Hematopoietic multipotent progenitor cell treated with erythropoietin and hydrocortisone succinate and interleukin-3 and kit ligand, for 17 days (in vitro differentiated cells): Measurements from ENCODE around the gene RNASE8.
"Not testable (repeated sequence)": the region's sequence is repeated elsewhere in the genome, so short reads cannot be mapped to it uniquely, and the experiment has no call there.

ENCODE experiments used
- DNase-seq: peaks from one replicate; pipeline ENCODE4 v3.0.0-alpha.2; 2015; ENCODE audit warnings: low spot score

The RNASE8 gene

GRCh38 chr14:21057803-21058675, at the start of gene RNASE8:
Gene RNASE8 (plus strand): TSS chr14:21057822. CDS start chr14:21057893, 71 bp downstream.
- DNase-seq: no peak

DNA sequence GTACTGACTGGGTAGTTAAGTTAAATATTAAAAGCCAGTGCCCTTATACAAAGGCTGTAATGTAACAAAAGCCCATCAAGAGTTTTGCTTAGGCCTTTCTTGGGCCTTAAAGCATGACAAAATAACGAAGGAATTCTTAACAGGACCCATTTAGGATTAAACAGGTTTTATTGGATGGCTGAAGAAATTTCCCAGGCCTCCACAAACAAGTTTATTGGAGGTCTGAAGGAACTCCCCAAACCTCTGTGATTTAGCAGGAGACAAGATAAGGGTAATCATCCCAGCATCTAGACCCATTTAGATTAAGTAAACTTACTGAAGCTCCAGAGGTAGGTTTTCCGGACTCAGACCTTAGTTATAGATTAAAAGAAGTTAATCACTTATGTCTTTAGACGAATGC, 47.9 kb upstream of the RNASE8 start:
- not testable (repeated sequence) for DNase-seq

DNA sequence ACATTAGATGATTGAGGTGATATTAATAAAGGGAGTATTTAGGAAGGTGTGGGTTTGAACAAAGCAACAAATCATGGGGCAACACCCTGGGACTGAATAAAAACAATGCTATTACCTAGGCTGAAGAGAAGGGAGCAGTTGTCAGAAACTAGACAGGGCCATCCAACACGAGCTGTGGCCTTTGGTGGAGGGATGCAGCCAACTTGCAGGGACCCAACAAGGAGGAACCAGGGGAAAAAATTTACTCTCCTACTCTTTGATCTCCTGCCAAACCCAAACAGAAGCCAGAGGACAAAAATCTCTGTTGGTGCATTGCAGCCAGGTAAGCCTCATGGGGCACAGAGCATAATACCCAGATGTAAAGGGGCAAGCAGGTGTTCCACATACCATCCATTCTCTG, 46.5 kb upstream of the RNASE8 start:
- DNase-seq: no peak

DNA sequence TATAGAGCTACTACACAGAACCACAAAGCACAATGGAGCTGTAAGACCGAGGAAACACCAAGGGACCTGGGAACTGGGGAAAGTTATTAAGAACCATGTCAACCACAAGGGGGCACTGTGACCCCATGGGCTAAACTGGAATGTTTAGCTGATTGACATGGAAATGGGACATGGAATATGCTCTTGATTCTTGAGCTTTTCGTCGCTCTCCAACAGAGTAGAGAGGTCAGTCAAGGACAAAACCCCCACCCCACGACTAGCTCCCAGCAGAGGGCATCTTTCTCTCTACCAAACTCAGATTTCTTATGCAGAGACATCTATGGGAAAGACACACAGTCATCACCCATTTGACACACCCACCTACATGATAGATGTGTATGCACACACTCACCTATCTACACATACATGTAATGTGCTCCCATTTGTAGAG, 42.8 kb upstream of the RNASE8 start:
- DNase-seq: peak; percentile 82

GRCh38 chr14:21015312-21015711, 42.3 kb upstream of the RNASE8 start:
- DNase-seq: no peak

DNA sequence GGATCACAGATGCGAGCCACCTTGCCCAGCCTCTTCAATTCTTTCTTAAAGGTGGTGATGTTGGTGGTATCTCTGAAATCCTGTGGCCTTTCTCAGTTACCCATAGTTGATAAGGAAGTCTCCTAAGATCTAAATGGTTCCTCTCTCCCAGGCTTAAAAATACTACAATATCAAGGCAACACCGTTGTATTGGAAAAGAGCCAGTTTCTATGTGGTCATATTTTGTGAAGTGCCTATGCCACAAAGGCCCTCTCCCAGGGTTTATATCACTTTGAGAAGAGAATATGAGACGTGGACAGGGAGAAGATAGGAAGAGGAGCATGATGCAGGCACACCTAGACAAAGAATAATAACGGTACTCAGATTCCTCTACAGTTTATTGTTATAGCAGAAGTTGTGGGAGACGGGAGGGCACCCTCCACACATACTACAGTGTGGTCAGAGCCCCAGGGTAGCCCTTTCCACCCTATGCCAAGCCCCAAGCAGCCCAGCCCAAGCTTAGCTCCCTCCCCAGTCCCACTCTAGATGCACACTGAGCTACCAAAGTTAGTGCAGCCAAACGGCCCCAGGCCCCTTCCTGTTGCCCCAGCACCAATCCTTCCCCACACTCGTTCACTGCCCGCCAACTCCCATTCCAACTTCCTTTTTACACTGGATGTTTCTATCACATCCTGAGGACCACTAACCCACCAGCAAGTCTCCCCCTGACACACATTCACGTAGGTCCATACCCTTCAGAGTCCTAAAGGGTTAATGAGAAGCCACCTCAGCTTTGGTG, 41.0 kb upstream of the RNASE8 start:
- DNase-seq: no peak

DNA sequence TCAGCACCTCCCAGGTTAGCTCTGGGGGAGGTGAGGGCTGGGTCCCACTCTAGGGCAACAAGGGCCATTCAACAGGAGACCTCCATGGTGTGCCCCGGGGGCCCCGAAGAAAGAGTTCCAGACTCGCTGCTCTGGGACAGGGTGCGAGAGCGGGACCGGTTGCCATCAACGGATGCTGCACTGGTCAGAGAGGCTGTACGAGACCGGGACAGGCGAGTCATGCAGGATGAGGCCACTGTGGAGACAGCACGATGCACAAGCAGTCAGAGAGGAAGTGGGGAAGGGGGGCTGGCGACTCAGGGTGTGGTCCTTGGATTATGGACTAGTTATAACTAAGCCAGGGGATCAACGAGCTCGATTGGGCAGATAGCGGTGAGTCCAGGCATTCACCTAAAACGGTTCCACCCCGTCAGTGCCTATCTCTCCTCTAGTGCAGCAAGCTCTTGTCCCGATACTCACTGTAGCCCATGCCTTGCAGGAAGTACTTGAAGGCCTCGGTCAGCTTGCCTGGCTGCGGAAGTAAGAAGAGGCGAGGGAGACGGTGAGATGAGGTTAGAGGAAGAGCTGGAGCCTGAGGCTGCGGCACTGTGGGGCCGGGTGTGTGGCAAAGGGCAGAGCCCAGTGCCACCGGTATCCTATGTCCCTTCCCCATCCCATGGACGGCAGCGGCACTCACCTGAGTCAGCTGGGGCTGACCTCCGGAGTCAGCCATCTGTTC, 39.9 kb upstream of the RNASE8 start:
- DNase-seq: no peak

GRCh38 chr14:21018286-21018685, 39.3 kb upstream of the RNASE8 start:
- DNase-seq: no peak

DNA sequence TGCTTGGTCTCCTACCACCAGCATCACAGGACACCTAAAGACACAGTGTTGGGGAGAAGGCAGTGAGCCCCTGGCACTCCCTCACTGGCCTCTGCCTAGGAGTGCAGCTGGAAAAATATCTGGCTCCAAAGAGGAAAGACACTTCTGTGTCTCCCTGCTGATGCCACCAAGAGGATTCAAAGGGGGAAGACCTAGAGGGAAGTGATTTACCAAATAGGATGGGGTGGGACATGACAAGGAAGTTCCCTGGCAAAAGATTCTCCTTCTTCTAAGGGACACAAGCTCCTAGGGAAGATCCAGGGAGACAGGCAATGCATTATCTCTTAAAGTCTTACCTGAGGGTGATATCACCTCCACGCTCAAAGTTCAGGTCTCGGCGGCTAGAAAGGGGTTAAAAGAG, 38.8 kb upstream of the RNASE8 start:
- DNase-seq: no peak

DNA sequence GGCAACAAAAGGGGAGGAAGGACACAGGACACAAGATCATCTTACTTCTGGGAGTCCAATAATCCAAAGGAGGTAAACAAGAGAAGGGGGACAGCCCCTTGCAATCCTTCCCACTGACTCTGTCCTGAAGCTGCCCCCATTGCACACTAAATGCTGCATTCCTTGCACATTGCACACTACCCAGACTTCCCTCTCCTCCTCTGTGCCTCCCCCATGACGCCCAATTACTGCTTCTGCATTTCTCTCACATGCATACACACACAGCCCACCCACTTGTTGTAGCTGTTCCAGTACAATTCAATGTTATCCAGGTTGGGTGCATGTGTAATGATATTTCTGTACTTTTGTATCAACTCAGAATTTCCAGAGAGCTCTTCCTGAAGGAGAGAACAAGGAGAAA, 38.3 kb upstream of the RNASE8 start:
- no peak for DNase-seq

DNA sequence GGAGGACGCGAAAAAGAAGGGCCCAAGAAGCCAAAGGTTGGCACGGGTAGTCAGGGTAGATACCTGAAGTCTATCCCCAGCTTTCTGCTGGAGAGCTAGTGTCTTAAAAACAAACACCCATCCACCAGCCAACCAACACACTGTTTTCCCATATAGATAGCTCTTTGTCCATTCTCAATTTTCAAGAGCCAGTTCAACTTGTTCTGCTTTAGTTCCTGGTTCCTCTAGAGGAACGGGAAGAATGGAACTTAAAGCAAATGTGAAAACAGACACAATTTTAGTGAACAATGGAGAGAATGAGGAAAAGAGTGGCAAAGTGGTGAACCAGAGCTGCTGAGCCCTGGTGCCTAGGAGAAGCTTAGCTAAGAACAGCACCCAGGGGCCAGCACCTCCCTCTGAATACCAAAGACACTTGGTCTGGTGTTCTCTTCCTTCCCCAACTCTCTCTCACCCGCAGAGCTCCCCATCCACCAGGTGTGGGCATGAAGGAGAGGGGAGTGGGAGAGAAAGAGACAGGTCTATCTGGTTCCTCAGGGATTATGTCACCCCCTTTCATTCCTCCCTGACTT, 36.6 kb upstream of the RNASE8 start:
- DNase-seq: no peak

DNA sequence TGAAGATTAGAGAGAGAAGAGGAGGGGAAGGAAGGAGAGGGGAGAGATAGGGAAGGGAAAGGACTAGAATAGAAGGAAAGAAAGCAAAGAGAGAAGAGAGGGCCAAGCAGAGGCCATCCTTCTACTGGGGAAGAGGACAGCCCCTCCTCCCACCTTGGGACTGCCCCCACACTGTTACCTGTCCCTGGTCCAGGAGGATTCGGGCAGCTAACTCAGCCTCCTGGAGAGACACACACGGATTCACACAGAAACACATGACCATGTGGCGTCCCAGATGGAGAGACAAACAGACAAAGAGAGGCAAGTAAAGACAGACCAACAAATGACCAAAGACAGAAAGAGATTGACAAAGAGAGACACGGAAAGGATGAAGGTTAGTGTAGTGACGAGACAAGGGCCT, 34.9 kb upstream of the RNASE8 start:
- DNase-seq: no peak

GRCh38 chr14:21023174-21023573, 34.4 kb upstream of the RNASE8 start:
- no peak for DNase-seq

- DNase-seq: no peak
Measured at GRCh38 chr14:21023817-21024584, 33.6 kb upstream of the RNASE8 start.

DNA sequence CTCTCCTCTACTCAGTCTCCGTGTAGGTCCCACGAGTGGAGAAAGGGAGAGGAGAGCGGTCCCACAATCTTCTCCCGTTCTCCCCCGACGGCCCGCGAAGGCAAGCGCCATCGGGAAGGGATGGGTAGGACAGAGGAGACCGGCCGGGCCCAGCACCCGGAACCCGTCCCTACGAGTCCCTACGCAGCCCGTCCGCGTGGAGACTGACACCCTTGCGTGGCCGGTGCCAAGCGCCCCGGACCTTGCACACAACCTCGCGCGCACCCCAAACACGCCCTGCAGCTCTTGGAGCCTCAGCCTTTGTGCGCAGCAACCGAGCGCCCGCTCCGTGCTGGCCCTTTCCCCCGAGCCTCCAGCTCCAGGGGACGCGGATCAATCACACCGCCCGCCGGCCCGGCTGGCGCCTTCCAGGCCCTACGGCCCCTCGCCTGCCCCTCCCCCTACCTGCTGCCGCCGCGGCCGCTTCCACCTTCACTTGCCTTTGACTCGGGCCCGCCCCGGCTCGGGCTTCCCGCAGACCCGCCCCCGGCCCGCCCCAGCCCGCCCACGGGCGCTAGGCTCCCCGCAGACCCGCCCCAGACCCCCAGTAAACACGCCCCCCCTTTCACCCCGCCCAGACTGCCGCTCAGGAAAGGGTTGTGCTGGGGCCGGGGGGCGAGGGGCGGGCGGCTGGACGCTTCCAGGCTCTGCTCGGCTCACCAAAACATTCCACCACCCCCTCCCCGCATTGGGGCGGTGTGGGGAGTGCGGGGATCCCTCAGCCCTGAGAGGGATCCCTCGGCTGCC, 32.8 kb upstream of the RNASE8 start, which contains the start of gene NDRG2:
NDRG2 (minus strand) TSS at position 477 of the 786 bp plus-strand sequence. CDS start 1,746 bp downstream, outside the sequence.
- DNase-seq: no peak

DNA sequence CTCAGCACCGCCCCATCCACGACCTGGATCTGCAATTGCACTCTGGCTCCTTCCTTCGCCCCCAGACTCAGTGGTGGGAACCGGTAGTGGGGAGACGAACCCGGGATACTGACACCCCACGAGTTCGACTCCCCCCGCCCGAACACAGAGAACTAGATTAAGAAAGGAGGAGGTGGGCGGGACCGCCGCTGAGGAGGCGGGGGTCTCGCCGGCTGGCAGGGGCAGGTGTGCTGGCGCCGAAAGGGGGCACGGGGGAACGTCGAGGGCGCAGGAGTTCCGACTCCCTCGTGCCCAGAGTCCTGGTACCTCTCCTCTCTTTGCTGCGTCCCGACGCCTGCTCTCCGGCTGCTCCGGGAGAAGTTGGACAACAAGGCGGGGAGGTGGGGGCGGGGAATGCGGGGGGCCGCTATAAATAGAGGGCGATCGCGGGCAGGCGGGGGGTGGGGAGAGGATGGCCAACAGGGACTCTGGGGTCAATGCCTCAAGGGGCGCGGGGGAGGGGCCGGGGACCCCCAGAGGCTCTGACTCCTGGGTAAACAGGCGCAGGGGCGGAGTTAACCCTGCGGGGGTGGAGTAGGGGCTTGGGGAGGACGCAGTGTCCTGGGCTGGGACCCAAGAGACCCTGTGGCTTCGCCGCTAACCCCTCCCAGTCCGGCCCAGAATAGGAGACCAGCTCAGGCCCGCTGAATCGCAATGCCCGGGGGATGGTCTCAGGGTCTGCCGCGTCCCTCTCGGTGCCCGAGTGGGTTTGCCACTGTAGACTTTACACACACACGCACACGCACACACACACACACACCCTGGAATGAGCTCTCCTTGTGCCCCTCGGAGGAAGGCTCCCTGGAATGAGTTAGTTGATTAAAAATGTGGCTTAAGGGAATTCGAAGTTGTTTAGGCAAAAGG, 32.0 kb upstream of the RNASE8 start:
- DNase-seq: no peak

DNA sequence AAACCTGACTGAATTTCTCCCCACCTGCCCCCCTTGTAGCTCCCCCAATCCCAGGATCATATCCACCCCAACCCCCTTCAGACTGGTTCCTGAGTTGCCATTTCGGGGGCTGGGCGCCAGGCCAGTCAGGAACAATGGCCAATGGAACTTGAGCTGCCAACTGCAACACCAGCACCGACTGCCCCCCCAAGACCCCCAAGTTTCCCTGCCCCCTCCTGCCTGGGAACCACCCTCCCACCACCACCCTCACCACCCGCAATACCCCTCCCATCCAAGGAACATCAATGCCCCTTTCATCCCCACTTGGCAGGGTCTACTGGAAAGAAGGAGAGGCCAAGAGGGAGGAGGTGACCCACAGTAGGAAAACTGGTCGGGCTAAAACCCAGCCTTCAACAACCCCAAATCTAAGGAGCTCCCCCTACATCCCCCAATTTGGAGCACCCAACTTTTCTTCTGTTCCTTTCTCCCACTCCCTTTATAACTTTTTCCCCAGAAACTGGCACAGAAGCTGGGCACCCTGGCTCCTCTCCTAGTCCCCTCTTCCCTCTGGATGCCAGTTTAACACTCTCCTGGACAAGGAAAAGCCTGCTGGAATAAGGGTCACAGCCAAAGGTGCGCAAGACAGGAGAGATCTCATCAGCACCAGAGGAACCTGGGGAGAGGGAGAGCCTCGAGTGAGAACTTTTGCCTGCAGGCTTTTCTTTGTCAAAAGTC, 31.2 kb upstream of the RNASE8 start:
- DNase-seq: no peak

GRCh38 chr14:21026988-21027315, 30.7 kb upstream of the RNASE8 start:
- DNase-seq: no peak

DNA sequence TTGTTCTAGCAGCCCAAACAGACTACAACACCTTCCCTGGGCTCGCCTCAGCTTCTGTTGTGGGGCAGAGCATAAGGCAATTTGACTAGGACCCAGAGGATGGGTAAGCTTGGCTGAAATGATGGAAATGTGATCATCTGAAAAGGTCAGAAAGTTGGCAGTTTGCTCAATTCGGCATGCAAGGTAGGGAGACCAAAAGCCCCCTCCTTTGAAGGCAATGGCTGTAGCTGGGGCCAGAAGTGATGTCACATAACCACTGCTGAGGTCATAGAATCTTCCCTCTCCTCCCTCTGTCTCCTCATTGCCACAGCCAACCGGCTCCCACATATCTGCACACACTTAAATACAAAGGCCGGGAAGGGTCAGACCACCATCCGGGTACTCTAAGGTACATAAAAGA, 27.7 kb upstream of the RNASE8 start, which contains the start of gene TPPP2:
TPPP2 (plus strand) TSS at position 301 of the 400 bp plus-strand sequence. CDS start 365 bp downstream, outside the sequence.
- no peak for DNase-seq
